ENCODE results near the gene SGCA.

Gene SGCA

DNA sequence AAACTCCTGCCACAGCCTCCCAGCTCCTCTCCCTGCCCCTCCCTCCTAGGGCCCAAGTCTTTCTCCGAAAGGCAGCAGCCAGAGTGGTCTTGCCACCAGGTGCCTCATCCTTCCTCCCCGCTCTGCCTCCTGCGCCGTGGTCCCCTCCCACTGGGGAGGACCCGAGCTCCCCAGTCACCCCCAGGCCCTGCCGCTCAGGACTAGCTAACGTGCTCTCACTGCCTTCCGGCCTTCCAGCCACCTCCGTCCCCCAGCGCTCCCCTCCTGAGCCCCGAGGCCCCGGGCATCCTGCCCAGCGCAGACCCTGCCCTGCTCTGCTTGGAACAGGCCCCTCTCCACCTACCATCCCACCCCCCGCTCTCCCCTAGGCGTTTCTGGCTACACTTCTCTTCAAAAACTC, 55.0 kb downstream of the SGCA start:
- H3K27ac Mint-ChIP-seq, result no peak overlapping the region
- ATAC-seq, result no peak
- no peaks in the 10 kb centered on the region for H3K9me3 Mint-ChIP-seq
- no peaks in the 10 kb centered on the region for H3K4me1 Mint-ChIP-seq
- no peak for DNase-seq (ENCODE audit: low spot score in 2 of 2)
- no peak overlapping the region for H3K4me3 Mint-ChIP-seq
- H3K36me3 Mint-ChIP-seq, result no peaks in the 10 kb centered on the region

DNA sequence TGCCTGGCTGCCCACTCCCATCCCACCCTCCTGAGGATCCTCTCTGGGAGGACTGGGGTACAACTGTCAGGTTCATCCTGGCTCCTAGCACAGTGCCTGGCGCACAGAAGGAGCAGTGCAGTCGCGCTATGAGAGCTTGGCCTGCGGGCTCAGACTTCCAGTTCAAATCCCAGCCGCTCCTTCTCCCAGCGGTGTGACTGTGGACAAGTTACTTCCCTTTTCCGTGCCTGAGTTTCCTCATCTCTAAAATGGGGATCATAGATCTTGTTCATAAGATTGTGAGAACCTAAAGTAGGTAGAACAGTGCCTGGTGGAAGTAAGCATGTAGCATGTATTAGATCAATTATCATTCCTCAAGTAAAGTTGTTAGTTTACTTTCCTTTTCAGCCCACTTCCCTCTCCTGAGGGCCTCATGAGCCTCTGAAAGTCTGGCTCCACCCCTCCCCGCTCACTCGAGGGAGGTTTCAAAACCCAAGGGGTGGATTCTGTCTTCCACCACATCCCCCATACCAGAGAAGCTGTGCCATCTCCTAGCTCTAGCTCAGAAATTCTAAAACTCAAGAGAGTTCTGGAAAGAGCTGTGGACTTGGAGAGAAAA, 55.6 kb downstream of the SGCA start:
- DNase-seq (ENCODE audit: low spot score in 2 of 2) (no peak), ATAC-seq (no peak)
- Mint-ChIP-seq H3K36me3 (no peaks in the 10 kb centered on the region), H3K9me3 (peaks cover 3% of the 10 kb centered on the region), H3K27ac (no peak overlapping the region), H3K4me3 (no peak overlapping the region), H3K4me1 (no peaks in the 10 kb centered on the region)

DNA sequence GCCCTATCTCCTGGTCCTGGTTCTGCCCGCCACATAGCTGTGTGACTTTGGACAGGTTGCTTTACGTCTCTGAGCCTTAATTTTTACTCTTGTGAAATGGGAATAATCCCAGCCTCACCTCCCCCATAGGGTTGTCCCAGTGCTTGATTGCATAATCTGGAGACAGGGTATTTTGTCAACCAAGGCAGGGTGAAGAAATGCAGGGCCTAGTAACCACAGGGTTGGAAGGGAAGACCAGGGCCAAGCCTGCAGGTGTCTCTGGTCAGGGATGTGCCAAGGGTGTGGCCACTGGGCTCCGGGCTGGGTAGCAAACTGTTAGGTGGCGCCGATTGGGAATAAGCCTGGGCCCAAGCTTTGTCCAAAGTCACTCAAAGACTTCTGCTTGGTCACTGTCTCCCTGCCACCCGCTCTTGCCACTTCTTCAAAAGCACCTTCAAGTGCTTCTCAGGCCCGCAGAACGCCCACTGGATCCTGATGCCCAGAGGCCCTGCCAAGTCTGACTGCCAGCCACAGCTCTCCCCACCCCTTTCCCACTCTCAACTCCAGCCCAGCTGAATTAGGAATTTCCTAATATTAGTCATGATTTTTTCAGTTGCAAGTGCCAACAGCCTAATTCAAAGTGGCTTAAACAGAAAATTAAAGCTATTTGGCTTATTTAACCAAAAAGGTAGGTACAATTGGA, 56.2 kb downstream of the SGCA start:
- Mint-ChIP-seq H3K4me3 (no peak overlapping the region), H3K36me3 (no peaks in the 10 kb centered on the region), H3K9me3 (peaks cover 3% of the 10 kb centered on the region), H3K27ac (no peak overlapping the region), H3K4me1 (no peaks in the 10 kb centered on the region)
- DNase-seq (ENCODE audit: low spot score in 2 of 2), result no peak
- ATAC-seq, result no peak

DNA sequence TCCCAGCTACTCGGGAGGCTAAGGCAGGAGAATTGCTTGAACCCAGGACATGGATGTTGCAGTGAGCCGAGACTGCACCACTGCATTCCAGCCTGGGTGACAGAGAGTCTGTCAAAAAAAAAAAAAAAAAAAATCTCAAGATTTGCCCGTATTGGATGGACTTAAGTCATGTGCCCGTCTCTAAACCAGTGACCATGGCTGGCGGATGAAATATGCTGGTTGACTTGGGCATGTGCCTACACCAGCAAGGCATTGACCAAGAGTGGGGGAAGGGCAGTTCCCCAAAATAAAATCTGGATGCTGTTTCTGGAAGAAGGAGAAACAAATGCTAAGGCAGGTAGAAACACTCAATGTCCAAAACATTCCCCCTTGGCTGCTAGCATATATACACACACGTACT, 57.1 kb downstream of the SGCA start:
- peaks cover 5% of the 10 kb centered on the region for H3K9me3 Mint-ChIP-seq

More for the DNA sequence above, 57.1 kb downstream of the SGCA start:
- Mint-ChIP-seq H3K27ac (no peak overlapping the region), H3K4me3 (no peak overlapping the region), H3K36me3 (no peaks in the 10 kb centered on the region), H3K4me1 (no peaks in the 10 kb centered on the region)
- ATAC-seq (no peak), DNase-seq (ENCODE audit: low spot score in 2 of 2) (no peak)
